GM20000 (cell line): ENCODE results near the gene TEAD1.

Experiments
- DNase-seq: peaks from one replicate; pipeline ENCODE4 v3.0.0; 2012; ENCODE audit warnings: low spot score
- TF ChIP-seq, protein P1 (sequence below): IDR thresholded peaks from 2 replicates; pipeline ENCODE4 v1.5.1; 2012; ENCODE audit warnings: mild to moderate bottlenecking, control low read depth; ENCODE audit errors: extremely low read depth, missing control alignments

Gene TEAD1

DNA sequence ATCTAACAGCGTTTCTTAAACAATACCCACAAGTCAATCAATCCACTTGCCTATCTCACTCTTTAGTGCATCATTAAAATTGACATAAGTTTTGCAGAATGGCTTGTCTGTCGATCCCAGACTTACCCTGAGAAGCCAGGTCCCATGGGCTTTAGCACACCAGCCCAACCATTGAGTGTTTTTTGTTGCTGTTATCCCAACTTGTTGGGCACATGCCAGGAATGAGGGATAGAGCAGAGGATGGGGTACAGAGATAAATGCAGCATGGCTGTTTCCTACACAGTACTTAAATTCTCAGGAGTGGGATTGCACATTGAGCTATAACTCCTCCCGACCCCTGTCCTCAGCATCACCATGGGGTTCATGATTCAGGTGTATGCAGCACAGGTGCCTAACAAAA, 270.7 kb downstream of the TEAD1 start:
- no peak for DNase-seq
- TF ChIP-seq, protein P1, sequence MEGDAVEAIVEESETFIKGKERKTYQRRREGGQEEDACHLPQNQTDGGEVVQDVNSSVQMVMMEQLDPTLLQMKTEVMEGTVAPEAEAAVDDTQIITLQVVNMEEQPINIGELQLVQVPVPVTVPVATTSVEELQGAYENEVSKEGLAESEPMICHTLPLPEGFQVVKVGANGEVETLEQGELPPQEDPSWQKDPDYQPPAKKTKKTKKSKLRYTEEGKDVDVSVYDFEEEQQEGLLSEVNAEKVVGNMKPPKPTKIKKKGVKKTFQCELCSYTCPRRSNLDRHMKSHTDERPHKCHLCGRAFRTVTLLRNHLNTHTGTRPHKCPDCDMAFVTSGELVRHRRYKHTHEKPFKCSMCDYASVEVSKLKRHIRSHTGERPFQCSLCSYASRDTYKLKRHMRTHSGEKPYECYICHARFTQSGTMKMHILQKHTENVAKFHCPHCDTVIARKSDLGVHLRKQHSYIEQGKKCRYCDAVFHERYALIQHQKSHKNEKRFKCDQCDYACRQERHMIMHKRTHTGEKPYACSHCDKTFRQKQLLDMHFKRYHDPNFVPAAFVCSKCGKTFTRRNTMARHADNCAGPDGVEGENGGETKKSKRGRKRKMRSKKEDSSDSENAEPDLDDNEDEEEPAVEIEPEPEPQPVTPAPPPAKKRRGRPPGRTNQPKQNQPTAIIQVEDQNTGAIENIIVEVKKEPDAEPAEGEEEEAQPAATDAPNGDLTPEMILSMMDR = no peak

GRCh38 chr11:12949453-12949852, 275.2 kb downstream of the TEAD1 start:
- DNase-seq = no peak
- TF ChIP-seq, protein P1 = no peak

- DNase-seq = no peak
- TF ChIP-seq, protein P1 = no peak
Observed at GRCh38 chr11:12950670-12951069, 276.4 kb downstream of the TEAD1 start.

GRCh38 chr11:12951376-12951775, 277.2 kb downstream of the TEAD1 start:
- TF ChIP-seq, protein P1 = no peak
- no peak for DNase-seq

DNA sequence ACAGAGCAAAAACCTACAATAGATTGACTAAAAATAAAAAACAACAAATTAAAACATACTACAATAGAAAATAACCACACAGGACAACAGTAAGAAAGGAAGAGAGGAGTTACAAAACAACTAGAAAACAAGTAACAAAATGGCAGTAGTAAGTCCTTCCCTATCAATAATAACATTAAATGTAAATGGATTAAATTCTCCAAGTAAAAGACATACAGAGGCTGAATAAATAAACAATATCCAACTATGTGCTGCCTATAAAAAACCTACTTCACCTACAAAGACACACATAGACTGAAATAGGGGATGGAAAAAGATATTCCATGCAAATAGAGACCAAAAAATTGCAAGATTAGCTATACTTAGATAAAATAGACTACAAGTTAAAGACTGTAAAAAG, 277.9 kb downstream of the TEAD1 start:
- no peak for DNase-seq
- TF ChIP-seq, protein P1 = no peak

DNA sequence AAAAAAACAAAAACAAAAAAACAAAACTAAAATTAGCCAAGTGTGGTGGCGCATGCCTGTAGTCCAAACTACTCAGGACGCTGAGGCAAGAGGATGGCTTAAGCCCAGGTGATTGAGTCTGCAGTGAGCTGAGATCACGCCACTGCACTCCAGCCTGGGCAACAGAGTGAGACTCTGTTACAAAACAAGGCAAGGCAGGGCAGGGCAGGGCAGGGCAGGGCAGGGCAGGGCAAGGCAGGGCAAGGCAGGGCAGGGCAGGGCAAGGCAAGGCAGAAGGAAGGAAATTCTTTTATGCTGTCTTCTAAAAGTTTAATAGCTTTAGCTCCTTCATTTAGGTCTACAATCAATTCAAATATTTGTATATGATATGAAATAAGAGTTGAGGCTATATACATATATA, 284.8 kb downstream of the TEAD1 start:
- no peak for DNase-seq
- TF ChIP-seq, protein P1 = no peak

DNA sequence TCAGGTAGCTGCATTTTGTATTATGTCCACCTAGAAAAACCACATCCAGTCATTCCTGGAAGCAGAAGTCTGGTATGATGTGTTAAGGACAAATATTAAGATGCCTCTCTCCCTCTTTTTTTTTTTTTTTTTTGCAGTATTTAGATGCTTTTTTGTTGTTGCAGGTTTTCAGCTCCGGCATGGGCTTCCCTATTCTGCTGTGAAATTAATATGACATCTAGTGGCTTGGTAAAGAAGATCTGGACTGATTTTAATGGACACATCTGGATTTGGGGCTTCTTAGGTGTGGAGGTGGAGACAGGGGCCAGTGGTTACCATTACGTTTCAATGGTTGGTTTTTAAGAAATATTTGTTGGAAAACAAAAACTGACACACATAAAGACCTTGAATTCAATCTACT, 287.4 kb downstream of the TEAD1 start:
- TF ChIP-seq, protein P1 = no peak
- no peak for DNase-seq
